Pulmonary artery endothelial cell (primary cell): ENCODE measurements around the gene TRPM4. TPM values are rescaled to one million over a fixed set of nuclear protein-coding genes. Genes with fewer than 3 reads are reported as not detected.
"Not testable (repeated sequence)": the region's sequence is repeated elsewhere in the genome, so short reads cannot be mapped to it uniquely, and the experiment has no call there.

ENCODE experiments used
- DNase-seq: peaks from one replicate; pipeline ENCODE4 v3.0.0-alpha.2; 2011; ENCODE audit warnings: low read depth, low spot score
- total RNA-seq: library from RNA; depleted of rRNA; stranded (reverse); fragments of >200 nt; gene quantifications from 2 replicates; pipeline ENCODE4 v1.2.3, GENCODE V29; 2014

The TRPM4 gene
- total RNA-seq, 1 donor from 2014 or later: 14.4 TPM

DNA sequence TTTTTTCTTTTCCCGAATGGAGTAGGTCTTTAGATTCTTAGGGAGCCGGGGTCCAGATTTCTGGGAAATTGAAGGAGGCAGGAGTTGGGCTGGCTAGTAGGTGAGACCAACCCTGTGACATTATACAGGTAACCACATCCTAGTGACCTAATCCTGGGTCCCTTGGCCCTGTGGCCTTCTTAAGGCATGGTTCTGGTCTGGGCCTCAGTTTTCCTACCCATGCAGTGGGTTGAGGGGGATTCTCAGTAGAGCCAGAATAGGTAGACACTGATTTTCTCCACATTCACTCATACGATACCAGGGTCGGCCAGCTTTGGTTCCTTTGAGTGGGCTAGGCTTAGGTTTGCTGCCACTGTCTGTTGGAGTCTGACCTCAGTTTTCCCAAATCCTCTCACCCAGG, 31.0 kb upstream of the TRPM4 start:
- no peak for DNase-seq

DNA sequence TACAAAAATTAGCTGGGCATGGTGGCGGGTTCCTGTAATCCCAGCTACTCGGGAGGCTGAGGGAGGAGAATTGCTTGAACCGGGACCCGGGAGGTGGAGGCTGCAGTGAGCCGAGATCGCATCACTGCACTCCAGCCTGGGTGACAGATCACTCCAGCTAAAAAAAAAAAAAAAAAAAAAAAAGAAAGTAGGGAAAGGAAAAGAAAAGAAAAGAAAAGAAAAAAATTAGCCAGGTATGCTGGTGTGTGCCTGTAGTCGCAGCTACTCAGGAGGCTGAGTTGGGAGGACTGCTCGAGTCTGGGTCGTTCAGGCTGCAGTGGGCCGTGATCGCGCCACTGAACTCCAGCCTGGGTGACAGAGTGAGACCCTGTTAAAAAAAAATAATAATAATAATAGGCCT, 30.4 kb upstream of the TRPM4 start:
- DNase-seq: not testable (repeated sequence)

DNA sequence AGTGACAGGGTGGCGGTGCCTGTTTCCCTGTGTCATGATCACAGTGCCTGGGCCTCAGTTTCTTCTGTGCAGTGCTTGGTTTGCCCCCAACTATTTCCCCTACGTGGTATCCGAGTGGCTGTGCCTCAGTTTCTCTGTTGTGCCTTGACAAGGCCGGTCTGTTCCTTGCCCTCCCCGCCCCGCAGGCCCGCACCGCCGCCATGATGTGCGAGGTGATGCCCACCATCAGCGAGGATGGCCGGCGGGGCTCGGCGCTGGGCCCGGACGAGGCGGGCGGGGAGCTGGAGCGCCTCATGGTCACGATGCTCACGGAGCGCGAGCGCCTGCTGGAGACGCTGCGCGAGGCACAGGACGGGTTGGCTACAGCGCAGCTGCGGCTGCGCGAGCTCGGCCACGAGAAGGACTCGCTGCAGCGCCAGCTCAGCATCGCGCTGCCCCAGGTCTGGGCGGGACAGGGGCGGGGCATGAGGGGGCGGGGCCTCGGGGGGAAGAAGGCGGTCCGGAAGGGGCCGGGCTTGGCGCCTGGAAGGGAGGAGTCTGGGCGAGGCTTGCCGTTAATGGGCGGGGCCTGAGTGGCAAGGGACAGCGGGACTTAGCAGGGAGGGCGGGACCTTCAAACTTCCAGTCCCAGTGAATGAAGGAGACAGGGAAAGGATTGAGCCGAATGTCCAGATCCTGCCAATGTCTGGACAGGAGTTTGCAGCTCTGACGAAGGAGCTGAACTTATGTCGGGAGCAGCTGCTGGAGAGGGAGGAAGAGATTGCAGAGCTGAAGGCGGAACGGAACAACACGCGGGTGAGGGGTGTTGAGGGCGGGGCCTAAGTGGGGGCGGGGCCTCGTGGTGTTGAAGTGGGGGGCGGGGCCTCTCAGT, 29.7 kb upstream of the TRPM4 start:
- DNase-seq: peak; percentile 87

DNA sequence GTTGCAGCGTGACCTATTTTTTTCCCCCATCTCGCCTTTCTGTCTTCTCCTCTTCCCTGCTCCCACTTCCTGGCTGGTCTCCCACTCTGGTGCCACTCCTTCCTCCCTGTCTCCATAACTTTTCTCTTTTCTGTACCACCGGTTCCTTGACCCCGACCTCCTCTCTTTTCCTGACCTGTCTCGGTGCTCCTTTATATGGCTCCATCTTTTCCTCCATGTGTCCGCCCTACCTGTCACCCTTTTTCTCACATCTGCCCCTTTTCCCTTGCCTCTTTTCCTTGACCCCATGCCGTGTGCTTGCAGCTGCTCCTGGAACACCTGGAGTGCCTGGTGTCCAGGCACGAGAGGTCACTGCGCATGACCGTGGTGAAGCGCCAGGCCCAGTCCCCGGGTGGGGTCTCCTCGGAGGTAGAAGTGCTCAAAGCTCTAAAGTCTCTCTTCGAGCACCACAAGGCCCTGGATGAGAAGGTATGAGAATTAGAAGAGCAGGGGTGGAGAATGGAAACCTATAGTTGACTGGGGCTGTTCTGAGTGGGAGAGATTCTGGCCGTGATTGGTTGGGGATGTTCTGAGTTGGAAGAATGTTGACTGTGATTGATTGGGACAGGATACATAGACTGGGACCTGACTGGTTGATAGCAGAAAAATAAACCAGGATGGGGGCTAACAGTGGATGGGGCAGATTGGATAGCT, 28.9 kb upstream of the TRPM4 start:
- no peak for DNase-seq

DNA sequence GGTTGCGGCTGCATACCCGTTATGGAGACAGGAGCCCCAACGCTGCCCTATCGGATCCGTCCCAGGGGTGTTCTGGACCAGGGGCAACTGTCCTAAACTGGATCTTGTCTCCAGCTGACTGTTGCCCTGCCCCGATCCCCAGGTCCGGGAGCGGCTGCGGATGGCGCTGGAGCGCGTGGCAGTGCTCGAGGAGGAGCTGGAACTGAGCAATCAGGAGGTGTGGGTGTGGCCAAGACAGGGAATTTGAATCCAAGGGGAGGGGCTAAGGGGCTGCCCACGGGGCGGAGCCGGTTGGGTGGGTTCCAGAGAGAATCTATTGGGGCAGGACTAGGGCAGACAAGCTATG, 28.4 kb upstream of the TRPM4 start:
- DNase-seq: no peak

DNA sequence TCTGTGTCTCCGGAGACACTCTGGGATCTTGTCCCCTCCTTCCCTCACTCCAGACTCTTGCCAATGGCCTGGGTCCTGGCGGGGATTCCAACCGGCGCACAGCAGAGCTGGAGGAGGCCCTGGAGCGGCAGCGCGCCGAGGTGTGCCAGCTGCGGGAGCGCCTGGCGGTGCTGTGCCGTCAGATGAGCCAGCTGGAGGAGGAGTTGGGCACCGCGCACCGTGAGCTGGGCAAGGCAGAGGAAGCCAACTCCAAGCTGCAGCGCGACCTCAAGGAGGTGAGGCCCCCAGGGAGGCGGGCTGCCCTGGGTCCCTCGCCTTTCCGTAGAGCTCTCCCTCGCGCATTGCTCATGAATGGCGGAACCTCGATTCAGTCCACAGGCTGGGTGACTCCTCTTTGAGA, 27.3 kb upstream of the TRPM4 start:
- DNase-seq: no peak

DNA sequence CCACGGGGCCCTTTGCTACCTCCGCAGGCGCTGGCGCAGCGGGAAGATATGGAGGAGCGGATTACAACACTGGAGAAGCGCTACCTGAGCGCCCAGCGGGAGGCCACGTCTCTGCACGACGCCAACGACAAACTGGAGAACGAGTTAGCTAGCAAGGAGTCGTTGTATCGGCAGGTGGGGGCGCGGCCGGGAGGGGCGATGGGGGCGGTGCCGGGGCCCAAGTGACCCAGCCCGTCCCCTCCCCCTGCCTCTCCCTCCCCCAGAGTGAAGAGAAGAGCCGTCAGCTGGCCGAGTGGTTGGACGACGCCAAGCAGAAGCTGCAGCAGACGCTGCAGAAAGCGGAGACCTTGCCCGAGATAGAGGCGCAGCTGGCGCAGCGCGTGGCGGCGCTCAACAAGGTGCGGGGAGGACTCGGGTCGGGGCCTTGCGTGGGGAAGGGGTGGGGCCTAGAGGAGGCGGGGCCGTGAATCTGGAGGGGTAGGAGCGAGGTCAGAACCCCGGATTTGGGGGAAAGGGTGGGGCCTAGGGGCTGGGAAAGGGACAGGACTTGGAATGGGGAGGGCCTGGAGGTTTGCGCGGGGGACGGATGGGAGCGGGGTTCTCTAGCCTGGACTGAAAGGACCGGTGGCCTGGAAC, 24.5 kb upstream of the TRPM4 start:
- DNase-seq: no peak

DNA sequence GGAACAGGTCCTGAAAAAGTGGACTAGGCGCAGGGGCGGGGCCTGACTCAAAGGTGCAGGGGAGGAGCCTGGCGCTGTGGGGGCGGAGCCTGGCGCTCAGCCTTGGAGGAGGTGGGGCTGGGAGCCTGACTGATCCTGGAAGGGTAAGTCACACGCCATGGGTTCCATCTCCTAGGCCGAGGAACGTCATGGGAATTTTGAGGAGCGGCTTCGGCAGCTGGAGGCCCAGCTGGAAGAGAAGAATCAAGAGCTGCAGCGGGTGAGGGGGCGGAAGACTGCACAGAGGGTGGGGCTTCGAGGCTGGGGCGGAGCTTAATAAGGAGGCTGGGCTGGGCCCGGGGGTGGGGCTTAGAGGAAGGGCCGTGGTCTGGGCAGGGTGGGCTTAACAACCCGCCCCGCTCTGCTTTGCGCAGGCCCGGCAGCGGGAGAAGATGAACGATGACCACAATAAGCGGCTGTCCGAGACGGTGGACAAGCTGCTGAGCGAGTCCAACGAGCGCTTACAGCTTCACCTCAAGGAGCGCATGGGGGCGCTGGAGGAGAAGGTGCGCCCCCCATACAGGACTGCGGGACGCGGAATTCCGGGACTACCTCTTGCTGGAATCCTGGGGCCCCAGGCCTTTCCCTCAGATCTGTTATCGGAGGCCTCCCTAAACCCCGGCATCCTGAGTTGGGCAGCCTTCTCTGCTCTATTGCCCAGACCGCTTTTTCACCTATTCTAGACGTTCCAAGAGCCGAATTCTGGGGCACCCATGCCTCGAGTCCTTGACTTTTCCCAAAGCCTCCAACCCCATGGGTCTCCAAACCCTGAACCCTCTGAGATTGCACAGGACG, 23.8 kb upstream of the TRPM4 start:
- DNase-seq: no peak

DNA sequence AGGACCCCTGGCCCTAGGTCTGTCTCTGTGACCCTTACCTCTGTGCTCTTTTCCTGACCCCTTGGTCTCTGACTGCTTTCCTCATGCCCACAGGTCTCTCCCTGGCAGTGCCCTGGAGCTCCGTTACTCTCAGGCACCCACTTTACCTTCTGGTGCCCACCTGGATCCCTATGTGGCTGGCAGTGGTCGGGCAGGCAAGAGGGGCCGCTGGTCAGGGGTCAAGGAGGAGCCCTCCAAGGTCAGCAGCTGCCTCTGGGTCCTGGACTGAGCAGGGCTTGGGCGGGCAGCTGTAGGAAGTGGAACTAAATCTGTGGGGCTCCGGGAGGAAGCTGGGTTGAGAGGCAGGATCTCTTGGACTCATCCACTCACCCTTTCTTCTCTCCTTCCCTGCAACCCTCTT, 21.9 kb upstream of the TRPM4 start:
- DNase-seq: no peak

DNA sequence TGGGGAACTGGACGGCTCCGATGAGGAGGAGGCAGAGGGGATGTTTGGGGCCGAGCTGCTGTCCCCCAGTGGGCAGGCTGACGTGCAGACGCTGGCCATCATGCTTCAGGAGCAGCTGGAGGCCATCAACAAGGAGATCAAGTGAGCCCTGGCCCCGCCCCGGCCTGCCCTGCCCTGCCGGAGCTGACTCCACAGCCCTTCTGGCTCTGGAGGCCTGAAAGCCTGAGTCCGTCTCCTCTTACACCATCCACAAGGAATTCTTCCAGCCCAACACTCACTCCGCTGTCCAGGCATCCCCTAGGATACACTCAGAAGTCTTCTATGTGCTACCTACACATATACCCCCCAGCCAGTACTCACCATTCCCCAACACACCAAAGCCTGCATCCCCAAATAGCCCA, 20.8 kb upstream of the TRPM4 start:
- DNase-seq: no peak

DNA sequence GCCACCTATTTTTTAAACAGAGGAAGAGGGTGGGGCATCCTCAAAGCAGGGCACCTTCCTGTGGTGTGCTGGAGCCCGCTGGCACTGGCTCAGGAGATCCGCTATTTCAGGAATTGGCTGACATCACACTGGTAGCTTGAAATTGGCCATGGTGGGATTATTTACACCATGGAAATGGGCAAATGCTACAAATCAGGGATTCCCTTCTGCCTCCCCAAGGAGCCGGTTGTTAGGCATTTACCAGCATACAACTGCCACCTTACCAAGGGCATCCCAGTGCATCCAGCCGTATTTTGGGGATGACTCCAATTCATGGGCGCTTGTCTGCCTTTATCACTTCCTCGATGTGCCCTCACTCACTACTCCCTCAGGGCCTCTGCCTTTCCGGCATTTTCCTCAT, 16.6 kb upstream of the TRPM4 start:
- no peak for DNase-seq

DNA sequence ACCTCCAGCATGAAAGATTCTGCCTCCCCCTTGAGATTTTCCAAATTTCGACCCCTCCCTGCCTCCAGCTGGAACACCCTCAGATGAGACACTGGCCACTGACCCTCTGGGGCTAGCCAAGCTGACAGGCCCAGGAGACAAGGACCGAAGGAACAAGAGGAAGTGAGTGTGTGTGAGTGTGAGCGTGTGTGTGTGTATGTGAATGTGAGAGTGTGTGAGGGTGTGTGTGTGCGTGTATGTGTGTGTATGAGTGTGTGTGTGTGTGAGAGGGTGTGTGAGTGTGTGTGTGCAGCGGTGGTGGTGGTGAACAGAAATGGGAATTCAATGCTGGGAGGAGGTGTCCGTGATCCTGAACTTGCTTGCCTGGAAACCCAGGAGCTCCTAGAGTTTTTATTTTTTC, 16.2 kb upstream of the TRPM4 start:
- DNase-seq: no peak

DNA sequence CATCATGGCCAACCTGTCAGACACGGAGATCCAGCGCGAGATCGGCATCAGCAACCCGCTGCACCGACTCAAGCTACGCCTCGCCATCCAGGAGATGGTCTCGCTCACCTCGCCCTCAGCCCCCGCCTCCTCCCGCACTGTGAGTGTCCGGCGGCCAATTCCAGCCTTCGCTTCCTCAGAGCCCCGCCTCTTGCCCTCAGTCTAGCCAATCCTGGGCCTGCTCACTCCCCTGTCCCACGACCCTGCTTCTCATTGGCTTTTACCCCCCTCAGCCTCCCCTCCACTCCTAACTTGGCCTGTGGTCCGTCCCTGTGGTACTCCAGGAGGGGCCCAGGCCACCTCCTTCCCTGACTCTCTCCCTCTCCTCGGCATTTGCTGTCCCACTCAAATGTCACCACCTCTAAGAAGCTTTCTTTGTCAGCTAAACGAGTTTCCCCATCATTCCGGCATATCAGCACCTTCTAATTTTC, 14.7 kb upstream of the TRPM4 start:
- DNase-seq: peak; percentile 59

DNA sequence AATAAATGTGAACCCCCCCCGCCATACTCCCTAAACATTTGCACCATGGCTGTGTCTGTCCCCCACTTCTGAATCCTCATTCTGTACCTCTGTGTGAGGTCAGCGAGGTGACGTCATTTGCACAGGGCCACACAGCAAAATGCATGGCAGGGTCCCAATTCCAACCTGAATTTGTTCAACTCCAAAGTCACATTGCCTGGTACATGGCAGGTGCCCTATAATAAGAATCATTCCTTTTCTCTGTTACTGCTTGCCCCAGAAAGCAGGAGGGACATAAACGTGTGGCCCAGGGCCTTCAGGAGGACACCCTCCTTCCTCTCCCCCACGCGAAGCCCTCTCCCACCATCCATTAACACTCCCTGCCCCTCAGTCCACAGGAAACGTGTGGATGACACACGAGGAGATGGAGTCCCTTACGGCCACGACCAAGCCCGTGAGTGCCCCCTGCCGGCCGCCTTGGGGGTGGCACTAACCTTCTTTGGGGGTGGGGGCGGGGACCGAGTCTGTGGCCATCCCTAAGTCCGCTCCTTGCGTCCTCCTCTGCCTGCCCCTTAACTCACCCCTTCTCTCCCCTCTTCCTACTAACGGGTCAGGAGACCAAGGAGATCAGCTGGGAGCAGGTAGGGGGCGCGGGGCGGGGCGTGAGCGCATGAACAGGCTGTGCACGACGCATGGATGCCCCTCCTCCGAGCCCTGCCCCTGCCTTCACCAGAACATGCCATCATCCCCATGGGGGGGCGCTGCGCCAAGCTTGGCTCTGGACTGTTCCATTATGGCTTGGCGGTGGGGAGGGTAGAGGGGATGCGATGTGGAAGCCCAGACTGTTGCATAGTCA, 11.8 kb upstream of the TRPM4 start:
- DNase-seq: no peak

DNA sequence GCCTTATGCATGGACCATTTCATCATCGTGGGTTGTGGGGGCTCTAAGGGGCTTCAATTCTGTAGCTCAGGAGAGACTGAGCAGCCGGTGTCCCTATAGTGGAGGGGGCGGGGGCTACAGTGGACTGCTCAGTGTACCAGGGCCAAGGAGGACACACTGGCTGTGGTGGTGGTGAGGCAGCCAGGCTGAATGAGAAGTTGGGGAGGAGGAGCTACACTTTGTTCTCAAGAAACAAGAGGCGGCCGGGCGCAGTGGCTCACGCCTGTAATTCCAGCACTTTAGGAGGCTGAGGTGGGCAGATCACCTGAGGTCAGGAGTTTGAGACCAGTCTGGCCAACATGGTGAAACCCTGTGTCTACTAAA, 11.2 kb upstream of the TRPM4 start:
- not testable (repeated sequence) for DNase-seq

DNA sequence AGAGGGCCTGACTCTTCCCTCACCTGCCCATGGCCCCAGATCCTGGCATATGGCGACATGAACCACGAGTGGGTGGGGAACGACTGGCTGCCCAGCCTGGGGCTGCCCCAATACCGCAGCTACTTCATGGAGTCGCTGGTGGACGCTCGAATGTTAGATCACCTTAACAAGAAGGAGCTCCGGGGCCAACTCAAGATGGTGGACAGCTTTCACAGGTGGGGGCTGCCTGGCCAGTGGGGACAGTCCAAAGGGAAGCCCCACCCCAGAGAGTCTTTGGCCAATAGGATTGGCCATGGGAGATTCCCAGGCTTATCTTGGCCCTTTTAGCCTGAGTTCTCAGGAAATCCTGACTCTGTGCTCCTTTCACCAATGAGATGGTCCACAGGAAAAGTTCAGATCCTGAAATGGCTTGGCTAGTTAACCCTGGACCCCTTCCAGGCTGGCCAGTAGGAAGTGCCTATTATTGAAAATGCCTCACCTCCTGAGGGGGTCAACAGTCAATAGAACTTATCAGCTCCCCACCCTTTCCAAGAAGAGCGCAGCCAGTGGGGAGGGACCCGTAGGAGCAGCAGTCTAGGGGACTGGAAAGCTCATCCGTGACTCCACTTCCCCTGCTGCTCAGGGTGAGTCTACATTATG, 9.4 kb upstream of the TRPM4 start:
- no peak for DNase-seq

DNA sequence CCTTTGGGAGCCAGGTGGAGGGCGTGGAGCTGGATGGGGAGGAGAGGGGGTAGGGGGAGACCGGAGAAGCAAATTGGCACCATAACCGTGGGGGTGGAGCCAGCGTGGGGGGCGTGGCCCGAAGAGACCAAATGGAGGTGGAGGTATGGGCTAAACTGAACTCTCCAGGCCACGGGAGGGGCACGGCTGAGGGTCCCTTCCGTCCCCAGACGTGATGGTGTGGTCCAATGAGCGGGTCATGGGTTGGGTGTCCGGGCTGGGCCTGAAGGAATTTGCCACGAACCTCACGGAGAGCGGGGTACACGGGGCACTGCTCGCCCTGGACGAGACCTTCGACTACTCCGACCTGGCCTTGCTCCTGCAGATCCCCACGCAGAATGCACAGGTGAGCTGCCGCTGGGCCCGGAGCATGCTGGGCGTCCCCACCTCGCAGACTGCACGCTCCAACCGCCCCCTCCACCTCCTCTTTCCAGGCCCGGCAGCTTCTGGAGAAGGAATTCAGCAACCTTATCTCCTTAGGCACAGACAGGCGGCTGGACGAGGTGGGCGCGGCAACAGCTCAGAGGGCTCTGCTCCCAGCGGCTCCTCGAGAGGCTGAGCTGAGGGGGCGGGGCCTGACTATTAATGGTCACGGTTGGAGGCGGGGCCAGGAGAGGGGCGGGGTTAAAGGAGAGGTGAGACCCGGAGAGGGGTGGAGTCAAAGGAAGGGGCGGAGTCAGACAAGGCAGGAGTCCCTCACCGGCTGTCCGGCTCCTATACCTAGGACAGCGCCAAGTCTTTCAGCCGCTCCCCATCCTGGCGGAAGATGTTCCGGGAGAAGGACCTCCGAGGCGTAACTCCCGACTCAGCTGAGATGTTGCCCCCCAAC, 8.6 kb upstream of the TRPM4 start:
- DNase-seq: no peak

DNA sequence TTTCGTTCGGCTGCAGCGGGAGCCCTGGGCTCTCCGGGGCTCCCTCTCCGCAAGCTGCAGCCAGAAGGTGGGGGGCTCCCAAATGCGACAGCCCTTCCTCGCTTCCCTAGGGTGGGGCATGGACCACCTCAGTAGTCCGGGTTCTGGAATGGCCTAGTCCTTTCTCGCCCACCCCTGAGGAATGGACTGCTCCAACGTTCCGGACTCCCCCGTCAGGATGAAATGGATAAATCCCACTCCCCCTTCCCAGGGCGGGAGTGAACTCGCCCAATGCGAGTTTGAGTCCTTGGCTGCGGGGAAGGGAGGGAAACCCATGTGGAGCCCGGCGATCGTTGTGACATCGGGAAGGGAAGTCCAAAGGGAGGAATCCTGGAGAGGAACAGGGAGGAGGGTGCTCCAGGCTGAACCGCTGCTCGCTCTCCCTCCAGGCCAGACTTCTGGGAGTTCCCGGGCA, 7.9 kb upstream of the TRPM4 start:
- peak; percentile 61 for DNase-seq
